GM23338 (cell line): ENCODE results near the gene PLN.

ENCODE experiments used
- CTCF ChIP-seq, 2 experiments: fragments of 200-600 bp in 1 of 2; sonication (generic) in 1 of 2; conservative IDR thresholded peaks; 2 replicates each; pipeline versions ENCODE4 v1.5.1 to v1.6.1; 2016 to 2017; ENCODE audit warnings: antibody characterized with exemption in 2 of 2, low read depth in 2 of 2, mild to moderate bottlenecking in 2 of 2, moderate library complexity in 1 of 2
- EZH2phosphoT487 ChIP-seq: fragments of 200-600 bp; sonication (generic); IDR thresholded peaks from one replicate; pipeline ENCODE4 v1.8.1; 2018; ENCODE audit warnings: antibody characterized with exemption; ENCODE audit not compliant: unreplicated experiment
- NANOG ChIP-seq: IDR thresholded peaks from 2 replicates; pipeline ENCODE4 v1.6.1; 2016; ENCODE audit warnings: antibody characterized with exemption, borderline replicate concordance

GRCh38 chr6:118525913-118526780, 21.9 kb upstream of the PLN start:
- TF ChIP-seq CTCF (conservative IDR thresholded peaks at IDR 0.05; ENCODE audit: low read depth in 2 of 2) (no peak), NANOG (no peak), EZH2phosphoT487 (no peak)
